ENCODE results near the gene BCO1.

DNA sequence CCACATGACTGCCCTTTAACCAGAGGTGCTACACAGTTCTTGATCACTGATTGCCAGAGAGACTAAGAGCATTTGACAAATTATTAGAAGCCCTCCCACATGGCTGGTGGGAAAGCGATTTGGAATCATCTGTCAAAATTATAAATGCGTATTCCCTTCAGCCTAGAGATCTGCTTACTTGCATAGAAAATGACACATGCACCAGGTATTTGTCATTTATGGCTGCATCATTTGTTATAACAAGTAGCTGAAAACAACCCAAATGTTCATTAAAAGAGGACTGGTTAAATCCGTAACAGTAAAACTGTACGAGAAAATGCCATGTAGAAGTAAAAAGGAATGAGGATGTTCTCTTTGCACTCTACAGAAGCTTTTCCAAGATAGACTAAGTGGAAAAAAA, 21.4 kb downstream of the BCO1 start:
- TF ChIP-seq, protein P1, sequence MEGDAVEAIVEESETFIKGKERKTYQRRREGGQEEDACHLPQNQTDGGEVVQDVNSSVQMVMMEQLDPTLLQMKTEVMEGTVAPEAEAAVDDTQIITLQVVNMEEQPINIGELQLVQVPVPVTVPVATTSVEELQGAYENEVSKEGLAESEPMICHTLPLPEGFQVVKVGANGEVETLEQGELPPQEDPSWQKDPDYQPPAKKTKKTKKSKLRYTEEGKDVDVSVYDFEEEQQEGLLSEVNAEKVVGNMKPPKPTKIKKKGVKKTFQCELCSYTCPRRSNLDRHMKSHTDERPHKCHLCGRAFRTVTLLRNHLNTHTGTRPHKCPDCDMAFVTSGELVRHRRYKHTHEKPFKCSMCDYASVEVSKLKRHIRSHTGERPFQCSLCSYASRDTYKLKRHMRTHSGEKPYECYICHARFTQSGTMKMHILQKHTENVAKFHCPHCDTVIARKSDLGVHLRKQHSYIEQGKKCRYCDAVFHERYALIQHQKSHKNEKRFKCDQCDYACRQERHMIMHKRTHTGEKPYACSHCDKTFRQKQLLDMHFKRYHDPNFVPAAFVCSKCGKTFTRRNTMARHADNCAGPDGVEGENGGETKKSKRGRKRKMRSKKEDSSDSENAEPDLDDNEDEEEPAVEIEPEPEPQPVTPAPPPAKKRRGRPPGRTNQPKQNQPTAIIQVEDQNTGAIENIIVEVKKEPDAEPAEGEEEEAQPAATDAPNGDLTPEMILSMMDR (IDR thresholded peaks at IDR 0.05): no peak
- TF ChIP-seq POLR2AphosphoS5 (IDR thresholded peaks at IDR 0.05) (no peak), EP300 (IDR thresholded peaks at IDR 0.05) (no peak)

Measured in gastroesophageal sphincter (tissue), 3 donors.